Mucosa of descending colon (tissue), 3 donors: Measurements from ENCODE around the gene CORO1C. TPM values are rescaled to one million over a fixed set of nuclear protein-coding genes. Genes with fewer than 3 reads are reported as not detected.

Experiments used
- ATAC-seq: fragments of 200-7000 bp; cut with Tn5 transposase; one replicate; pipeline ENCODE4 v1.9.1; 2020; ENCODE audit warnings: mild to moderate bottlenecking, moderate library complexity
- DNase-seq, 3 donors: peaks; one replicate each; pipeline ENCODE4 v3.0.0-alpha.2; 2020
- H3K36me3 ChIP-seq: fragments of 200-600 bp; one replicate; pipeline ENCODE4 v1.8.0; 2021; ENCODE audit warnings: low read depth, mild to moderate bottlenecking
- H3K4me1 ChIP-seq: fragments of 200-600 bp; one replicate; pipeline ENCODE4 v1.8.0; 2021; ENCODE audit warnings: low read depth, mild to moderate bottlenecking
- H3K4me3 ChIP-seq: fragments of 200-600 bp; one replicate; pipeline ENCODE4 v1.8.0; 2021; ENCODE audit warnings: mild to moderate bottlenecking
- H3K9me3 ChIP-seq: fragments of 200-600 bp; one replicate; pipeline ENCODE4 v1.8.0; 2021; ENCODE audit warnings: mild to moderate bottlenecking
- intact Hi-C, 2 donors: fragments of 100-400 bp; cut with DNase I in 1 of 2; cut with micrococcal nuclease in 1 of 2; formaldehyde crosslinking; loops; one replicate each; pipeline versions ENCODE4 v1.11.0 to v1.11.1; 2022; cut with DNase I, micrococcal nuclease
- total RNA-seq, 3 donors: library from RNA; stranded (reverse); fragmentation: NEBNext Ultra II Directional in 2 of 3; extraction: Animal tissue kit (Norgen Biotek cat#: 25700) in 2 of 3; gene quantifications; one replicate each; pipeline versions ENCODE4 v1.2.1 to v1.2.4, GENCODE V29; 2021 to 2023
- TF ChIP-seq, protein P1 (sequence below): fragments of 200-600 bp; IDR thresholded peaks from one replicate; pipeline ENCODE4 v1.8.0; 2022; ENCODE audit warnings: antibody characterized with exemption, mild to moderate bottlenecking
- donor health status: DM: no; HTN: no; CAD: no; lungs with moderate emphysema.
- donor health status: DM: no; HTN: no; CAD: no.
- donor health status: DM: no; HTN: yes; CAD: no.

The CORO1C gene
- total RNA-seq, 3 donors from 2014 or later = 80.5 to 328 (median 123) TPM

DNA sequence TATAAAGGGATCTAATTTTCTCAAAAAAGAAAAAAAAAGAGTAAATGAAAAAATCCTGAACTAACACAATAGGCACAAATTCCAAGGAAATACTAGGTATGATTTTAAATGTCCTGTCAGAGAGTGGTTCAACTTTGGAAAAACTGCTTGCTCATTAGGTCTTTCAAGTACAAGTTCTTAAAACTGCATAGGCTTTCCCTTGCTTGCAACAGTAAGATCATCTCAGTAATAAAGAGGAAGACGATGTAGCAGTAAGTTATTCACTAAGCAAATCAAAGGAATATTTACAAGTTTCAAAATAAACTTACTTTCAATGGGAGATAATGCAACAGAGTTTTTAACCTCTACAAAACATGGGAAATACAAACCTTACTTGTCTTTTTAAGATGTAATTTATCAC, 21.6 kb downstream of the CORO1C start:
- Histone ChIP-seq H3K4me1 (peaks cover 10% of the 10 kb centered on the region), H3K4me3 (no peak overlapping the region), H3K36me3 (no peaks in the 10 kb centered on the region), H3K9me3 (no peaks in the 10 kb centered on the region)
- ATAC-seq (no peak), DNase-seq (no peak)
- TF ChIP-seq, protein P1, sequence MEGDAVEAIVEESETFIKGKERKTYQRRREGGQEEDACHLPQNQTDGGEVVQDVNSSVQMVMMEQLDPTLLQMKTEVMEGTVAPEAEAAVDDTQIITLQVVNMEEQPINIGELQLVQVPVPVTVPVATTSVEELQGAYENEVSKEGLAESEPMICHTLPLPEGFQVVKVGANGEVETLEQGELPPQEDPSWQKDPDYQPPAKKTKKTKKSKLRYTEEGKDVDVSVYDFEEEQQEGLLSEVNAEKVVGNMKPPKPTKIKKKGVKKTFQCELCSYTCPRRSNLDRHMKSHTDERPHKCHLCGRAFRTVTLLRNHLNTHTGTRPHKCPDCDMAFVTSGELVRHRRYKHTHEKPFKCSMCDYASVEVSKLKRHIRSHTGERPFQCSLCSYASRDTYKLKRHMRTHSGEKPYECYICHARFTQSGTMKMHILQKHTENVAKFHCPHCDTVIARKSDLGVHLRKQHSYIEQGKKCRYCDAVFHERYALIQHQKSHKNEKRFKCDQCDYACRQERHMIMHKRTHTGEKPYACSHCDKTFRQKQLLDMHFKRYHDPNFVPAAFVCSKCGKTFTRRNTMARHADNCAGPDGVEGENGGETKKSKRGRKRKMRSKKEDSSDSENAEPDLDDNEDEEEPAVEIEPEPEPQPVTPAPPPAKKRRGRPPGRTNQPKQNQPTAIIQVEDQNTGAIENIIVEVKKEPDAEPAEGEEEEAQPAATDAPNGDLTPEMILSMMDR = no peak
- intact Hi-C loops = no loop called here

DNA sequence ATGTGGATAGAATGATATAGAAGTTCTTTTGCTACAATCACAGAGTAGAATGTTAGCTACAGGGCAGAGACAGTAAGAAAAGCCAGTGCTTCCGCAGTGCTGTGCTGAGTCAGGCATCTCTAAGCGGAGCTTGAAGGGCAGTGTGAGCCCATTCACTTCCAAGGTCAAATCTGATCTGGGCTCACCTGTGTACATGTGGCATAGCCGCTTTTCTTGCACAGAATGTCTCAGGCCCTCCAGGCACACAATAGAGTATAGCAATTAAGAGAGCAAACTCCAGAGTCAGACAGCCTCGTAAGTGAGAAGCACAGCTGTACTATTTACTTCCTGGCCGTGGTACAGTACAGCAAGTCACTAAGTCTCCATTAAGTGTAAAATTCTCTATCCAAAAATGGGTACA, 26.8 kb downstream of the CORO1C start:
- ATAC-seq (peak; percentile 78), DNase-seq (no peak)
- no peaks in the 10 kb centered on the region for H3K36me3 ChIP-seq
- H3K4me3 ChIP-seq = no peak overlapping the region
- H3K4me1 ChIP-seq = peaks cover 6% of the 10 kb centered on the region
- H3K9me3 ChIP-seq = no peaks in the 10 kb centered on the region
- TF ChIP-seq, protein P1 = no peak
- intact Hi-C loops = no loop called here

DNA sequence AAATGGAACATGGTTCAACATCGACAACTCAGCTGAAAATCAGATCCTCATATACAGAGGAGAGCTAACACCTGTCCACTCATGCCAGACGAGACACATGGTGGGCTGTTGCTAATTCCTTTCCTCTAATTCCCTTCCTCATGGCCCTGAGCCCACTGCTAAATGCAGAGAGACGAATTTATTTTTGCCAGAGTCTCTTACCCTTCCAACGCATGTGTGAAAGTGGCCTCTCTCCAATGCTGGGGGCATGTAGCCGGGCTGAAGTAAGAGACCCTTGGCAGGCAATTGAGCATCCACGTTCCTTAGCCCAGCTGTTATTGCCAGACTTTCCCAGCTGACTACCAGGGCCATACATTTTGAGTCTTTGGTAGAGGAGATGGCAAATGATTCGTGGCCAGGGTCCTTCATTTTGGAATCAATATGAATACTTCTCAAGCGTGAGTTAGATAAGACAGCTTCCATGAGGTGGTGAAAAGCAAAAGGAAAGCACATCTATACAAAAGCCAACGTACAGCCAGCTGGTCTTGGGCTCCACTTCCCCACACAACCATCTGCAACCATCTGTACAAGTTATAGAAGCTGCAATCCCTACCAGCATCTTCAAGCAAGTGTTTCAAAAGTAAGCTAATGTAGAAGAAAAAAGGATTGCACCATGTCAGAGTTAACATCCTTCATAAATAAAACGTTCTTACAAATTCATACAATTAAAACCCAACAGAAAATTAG, 28.6 kb downstream of the CORO1C start:
- no peak for DNase-seq
- no peak for ATAC-seq
- TF ChIP-seq, protein P1 = no peak
- Histone ChIP-seq H3K9me3 (no peaks in the 10 kb centered on the region), H3K36me3 (no peaks in the 10 kb centered on the region), H3K4me1 (peaks cover 6% of the 10 kb centered on the region), H3K4me3 (no peak overlapping the region)
- intact Hi-C loops = no loop called here

DNA sequence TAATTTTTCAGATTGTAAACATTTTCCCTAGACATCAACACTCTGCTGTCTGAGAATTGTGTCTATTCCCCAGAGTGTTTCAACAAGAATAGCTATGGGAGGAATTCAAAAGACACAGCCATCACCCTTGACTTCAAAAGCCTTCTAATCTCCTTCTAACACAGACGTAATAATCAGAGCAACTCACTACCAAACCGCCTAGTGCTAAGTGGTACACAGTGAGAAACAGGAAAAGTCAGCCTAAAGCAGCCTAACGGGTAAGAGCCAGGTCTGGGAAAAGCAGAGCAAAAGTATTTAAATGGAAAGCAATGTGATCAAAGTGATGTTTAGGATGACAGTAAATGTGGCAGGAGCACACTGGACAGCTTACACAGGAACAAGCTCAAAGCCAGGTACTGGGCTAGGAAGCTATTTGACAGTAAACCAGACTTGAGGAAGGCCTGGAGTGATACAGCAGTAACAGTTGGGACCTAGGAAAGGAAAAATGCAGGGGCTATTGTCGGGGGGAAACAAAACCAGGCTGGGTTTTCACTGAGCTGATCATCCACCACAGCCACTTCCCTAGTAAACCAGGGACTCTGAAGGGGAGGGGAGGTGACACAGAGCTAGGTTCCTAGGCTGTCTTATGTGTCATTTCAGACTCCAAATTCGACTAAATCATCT, 29.4 kb downstream of the CORO1C start:
- H3K4me3 ChIP-seq = no peak overlapping the region
- no peaks in the 10 kb centered on the region for H3K9me3 ChIP-seq
- DNase-seq = no peak
- H3K36me3 ChIP-seq = no peaks in the 10 kb centered on the region
- peaks cover 6% of the 10 kb centered on the region for H3K4me1 ChIP-seq
- intact Hi-C loops = no loop called here
- TF ChIP-seq, protein P1 = no peak
- ATAC-seq = peak; percentile 24

DNA sequence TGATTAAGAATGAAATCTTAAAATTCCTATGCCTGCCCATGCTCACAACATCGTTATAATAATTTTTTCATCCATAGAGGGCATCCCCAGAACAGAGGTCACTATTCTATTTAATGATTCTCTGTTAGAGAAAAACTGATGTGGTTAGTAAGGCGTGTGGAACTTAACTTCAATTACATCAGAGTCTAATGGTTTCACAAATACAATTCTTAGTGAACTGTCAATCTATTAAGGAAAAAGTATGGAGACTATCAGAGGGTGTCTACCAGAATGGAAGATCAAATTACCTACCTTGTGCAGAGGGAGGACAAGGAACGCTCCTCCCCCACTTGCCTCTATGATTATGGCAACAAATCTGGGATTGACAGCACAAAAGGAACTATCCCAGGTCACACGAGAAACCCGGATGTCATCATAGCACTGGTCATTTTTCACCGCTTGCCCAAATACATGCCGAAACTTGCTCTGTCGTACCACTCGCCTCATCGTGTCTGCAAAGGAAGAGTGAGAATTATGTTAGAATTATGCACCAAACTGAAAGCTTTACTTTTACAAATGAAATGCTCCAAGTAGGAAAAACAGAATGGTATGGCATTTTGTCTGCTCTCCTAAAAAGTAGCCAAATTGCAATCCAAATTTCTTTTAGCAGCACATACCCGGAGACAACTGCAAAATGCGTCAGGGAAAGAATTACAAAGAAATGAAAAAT, 30.3 kb downstream of the CORO1C start:
- H3K36me3 ChIP-seq = no peaks in the 10 kb centered on the region
- DNase-seq = no peak
- H3K4me3 ChIP-seq = no peak overlapping the region
- TF ChIP-seq, protein P1 = no peak
- intact Hi-C loops = no loop called here
- no peak for ATAC-seq
- H3K4me1 ChIP-seq = peaks cover 6% of the 10 kb centered on the region
- H3K9me3 ChIP-seq = no peaks in the 10 kb centered on the region
